HG02981 (cell line): ENCODE results near the gene NLRP14.
A peak's percentile ranks its signal among the peaks of the same experiment; 100 is the strongest.

Experiments
- ATAC-seq: cut with Tn5 transposase; IDR thresholded peaks from one replicate; pipeline ENCODE4 v1.9.1; 2021; ENCODE audit warnings: mild to moderate bottlenecking, moderate library complexity; ENCODE audit not compliant: unreplicated experiment

Gene NLRP14

DNA sequence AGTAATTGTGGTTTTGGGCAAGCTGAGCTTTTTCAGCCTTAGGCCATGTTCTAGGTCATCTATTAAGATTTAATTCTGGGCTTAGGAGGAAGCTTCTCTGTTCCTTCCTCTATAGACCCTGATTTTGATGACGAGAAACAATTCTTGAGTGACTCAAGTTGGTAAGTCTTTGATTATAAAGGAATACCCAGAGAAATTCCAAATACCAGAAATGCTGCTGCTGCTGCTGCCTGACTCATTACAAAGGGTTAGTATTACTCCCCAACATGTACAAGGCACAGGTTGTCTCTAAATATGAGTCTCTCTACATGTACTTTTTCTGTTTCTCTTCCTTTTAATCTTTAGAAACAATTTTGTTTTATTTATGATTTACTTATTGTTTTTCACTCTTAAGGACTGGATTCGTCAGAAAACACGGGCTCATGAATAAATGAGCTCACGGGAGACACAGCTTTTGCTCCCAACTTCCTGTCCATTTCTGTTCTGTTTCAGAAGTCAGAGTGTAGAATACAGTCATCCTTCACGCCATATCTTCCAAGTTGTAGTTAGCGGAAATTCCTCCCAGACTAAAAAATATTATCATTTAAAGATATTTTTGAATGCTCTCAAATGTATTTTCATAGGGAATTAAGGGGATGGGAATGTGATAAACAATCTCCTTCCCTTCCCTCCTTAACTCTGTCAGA lies 36.7 kb downstream of the NLRP14 start:
- peak; percentile 38 for ATAC-seq

GRCh38 chr11:7057641-7058040 lies 37.4 kb downstream of the NLRP14 start:
- ATAC-seq: no peak

DNA sequence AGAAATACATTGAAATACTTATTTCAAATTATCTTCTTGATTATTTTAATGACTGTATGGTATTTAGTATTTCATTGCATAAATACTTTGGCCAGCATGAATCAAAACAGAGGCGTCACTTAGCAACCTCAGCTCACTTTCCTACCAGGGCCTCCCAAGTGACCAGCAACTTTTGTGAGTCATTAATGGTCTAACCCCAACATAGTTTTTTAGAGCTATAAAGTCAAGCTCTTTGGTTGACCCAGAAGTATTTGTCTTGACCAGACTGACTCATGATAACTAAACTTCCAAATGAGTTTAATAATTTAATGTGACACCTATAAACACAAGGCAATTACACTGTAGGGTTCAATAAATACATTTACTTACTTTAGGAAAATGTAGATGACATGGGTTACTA lies 40.6 kb downstream of the NLRP14 start:
- no peak for ATAC-seq

DNA sequence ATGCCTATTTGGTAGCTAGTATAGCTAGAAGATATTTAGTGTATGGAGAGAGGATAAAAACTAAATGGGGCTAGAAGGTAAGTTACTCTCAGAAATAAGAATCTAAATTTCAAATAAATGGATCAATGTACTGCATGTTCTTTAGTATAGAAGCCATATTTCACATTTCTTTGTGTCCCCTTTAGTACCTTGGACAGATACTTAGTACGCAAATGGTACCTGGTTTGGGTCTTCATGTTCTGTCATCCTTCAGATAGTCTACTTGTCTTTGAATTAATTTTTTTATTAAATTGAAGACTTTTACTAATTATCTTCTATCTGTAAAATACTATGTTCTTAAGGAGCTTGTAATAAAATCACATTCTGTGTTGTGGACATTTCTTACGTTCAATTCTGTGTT lies 42.3 kb downstream of the NLRP14 start:
- ATAC-seq: no peak

- no peak for ATAC-seq
Measured at GRCh38 chr11:7072401-7073028, 52.2 kb downstream of the NLRP14 start.

- no peak for ATAC-seq
Measured at GRCh38 chr11:7077101-7077500, 56.8 kb downstream of the NLRP14 start.

GRCh38 chr11:7079545-7080135 lies 59.4 kb downstream of the NLRP14 start:
- no peak for ATAC-seq

- ATAC-seq: no peak
Measured at GRCh38 chr11:7080900-7081299, 60.6 kb downstream of the NLRP14 start.

DNA sequence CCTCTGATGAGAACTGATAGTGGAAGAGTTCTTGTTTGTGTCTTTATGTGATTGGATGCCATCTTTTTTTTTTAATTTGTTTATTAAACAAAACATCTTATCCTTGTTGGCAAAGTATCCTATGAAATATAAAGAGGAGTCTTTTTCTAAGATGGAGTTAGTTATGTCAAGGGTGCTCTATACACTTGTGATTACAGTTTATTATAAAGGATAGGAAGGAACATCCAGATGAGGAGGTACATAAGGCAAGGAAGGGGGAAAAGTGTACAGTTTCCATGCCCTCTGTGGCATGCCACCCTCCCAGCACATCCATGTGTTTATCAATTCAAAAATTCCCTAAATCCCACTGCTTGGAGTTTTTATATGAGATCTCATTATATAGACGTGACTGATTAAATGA lies 61.2 kb downstream of the NLRP14 start:
- ATAC-seq: no peak

DNA sequence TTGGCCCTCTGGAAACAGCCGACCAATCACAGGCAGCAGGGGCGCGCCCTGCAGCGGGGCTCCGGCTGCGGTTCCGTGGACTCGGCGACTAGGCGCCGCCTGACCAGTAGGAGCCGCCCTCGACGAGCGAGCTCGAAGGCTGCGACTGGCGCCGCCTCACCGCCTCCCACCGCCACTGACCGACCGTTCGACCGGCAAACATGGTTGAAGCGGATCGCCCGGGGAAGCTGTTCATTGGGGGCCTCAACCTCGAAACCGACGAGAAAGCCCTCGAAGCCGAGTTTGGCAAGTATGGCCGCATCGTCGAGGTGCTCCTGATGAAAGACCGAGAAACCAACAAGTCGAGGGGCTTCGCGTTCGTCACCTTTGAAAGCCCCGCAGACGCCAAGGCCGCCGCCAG lies 68.6 kb downstream of the NLRP14 start, which contains the start of gene RBMXL2:
Gene RBMXL2 (plus strand): TSS at position 78 of the 400 bp plus-strand sequence. CDS start 123 bp downstream, at position 201.
- no peak for ATAC-seq

GRCh38 chr11:7089328-7090251 lies 69.3 kb downstream of the NLRP14 start:
- no peak for ATAC-seq

GRCh38 chr11:7098235-7098832 lies 78.1 kb downstream of the NLRP14 start:
- peak; percentile 78 for ATAC-seq

- no peak for ATAC-seq
Measured at GRCh38 chr11:7115780-7116179, 95.5 kb downstream of the NLRP14 start.

- ATAC-seq: no peak
Measured at GRCh38 chr11:7116370-7116769, 96.1 kb downstream of the NLRP14 start.
